Keratinocyte (primary cell): Measurements from ENCODE around the gene WDFY1. TPM values are rescaled to one million over a fixed set of nuclear protein-coding genes. Genes with fewer than 3 reads are reported as not detected.

Experiments used
- DNase-seq: peaks from one replicate; pipeline ENCODE4 v3.0.0-alpha.2; 2011; ENCODE audit warnings: low read depth, missing footprints, low spot score
- FAIRE-seq: peaks from 2 replicates; lab custom pipeline; 2011; peaks lifted over from hg19 to GRCh38; lab: Jason Lieb, UNC
- H2AFZ ChIP-seq: 2 replicates; pipeline ENCODE4 v1.6.0; 2012; ENCODE audit warnings: low read length, control low read depth, inconsistent platforms; ENCODE audit not compliant: control insufficient read depth
- H3K27ac ChIP-seq: 2 replicates; pipeline ENCODE4 v1.5.1; 2011; ENCODE audit warnings: low read length; ENCODE audit not compliant: control insufficient read depth, insufficient read depth
- H3K27me3 ChIP-seq: 3 replicates; pipeline ENCODE4 v1.6.0; 2011; ENCODE audit warnings: low read length; ENCODE audit not compliant: control insufficient read depth, insufficient read depth; ENCODE audit errors: extremely low read depth
- H3K36me3 ChIP-seq, 2 experiments: 2 replicates in 1 of 2; 3 replicates in 1 of 2; pipeline ENCODE4 v1.5.1; 2011; ENCODE audit warnings: low read length in 2 of 2, mild to moderate bottlenecking in 1 of 2; ENCODE audit not compliant: control insufficient read depth in 2 of 2, insufficient read depth in 2 of 2; ENCODE audit errors: extremely low read depth in 1 of 2
- H3K4me1 ChIP-seq: 3 replicates; pipeline ENCODE4 v1.5.1; 2011; ENCODE audit warnings: low read length; ENCODE audit not compliant: control insufficient read depth, insufficient read depth; ENCODE audit errors: extremely low read depth
- H3K4me2 ChIP-seq: 3 replicates; pipeline ENCODE4 v1.6.0; 2011; ENCODE audit warnings: low read depth, low read length; ENCODE audit not compliant: control insufficient read depth, insufficient read depth; ENCODE audit errors: extremely low read depth
- H3K4me3 ChIP-seq, 3 experiments: fragments of 200-600 bp in 1 of 3; sonication (generic) in 1 of 3; 2 replicates in 2 of 3; 3 replicates in 1 of 3; pipeline ENCODE4 v1.5.1; 2011 to 2016; ENCODE audit warnings: low read length in 3 of 3, mild to moderate bottlenecking in 3 of 3, control low read depth in 2 of 3, inconsistent platforms in 1 of 3, low read depth in 1 of 3, mixed read lengths in 1 of 3, mixed run types in 1 of 3, moderate library complexity in 1 of 3; ENCODE audit not compliant: control insufficient read depth in 2 of 3, insufficient read depth in 2 of 3; ENCODE audit errors: extremely low read depth in 1 of 3
- H3K79me2 ChIP-seq: 2 replicates; pipeline ENCODE4 v1.6.0; 2012; ENCODE audit warnings: low read length; ENCODE audit not compliant: control insufficient read depth, insufficient read depth
- H3K9ac ChIP-seq: 3 replicates; pipeline ENCODE4 v1.6.0; 2011; ENCODE audit warnings: low read length; ENCODE audit not compliant: control insufficient read depth, insufficient read depth; ENCODE audit errors: extremely low read depth
- H3K9me1 ChIP-seq: 3 replicates; pipeline ENCODE4 v1.6.0; 2011; ENCODE audit warnings: low read length; ENCODE audit not compliant: control insufficient read depth, insufficient read depth; ENCODE audit errors: extremely low read depth
- H3K9me3 ChIP-seq: 2 replicates; pipeline ENCODE4 v1.5.1; 2012; ENCODE audit warnings: low read depth, low read length; ENCODE audit not compliant: control insufficient read depth
- H4K20me1 ChIP-seq: 3 replicates; pipeline ENCODE4 v1.6.0; 2011; ENCODE audit warnings: low read length; ENCODE audit not compliant: control insufficient read depth, insufficient read depth; ENCODE audit errors: extremely low read depth
- EZH2 ChIP-seq: IDR thresholded peaks from one replicate; pipeline ENCODE4 v1.6.1; 2012; ENCODE audit warnings: inconsistent platforms, mild to moderate bottlenecking, low read length, moderate library complexity
- dilution Hi-C: fragments of 300-500 bp; cut with MboI; formaldehyde crosslinking; loops from one replicate; pipeline ENCODE4 v1.7.0; 2020; ENCODE audit warnings: low sequenced_read_pairs; ENCODE audit not compliant: extremely low pct_ligation_motif_present
- polyA plus RNA-seq, 5 experiments: library from polyadenylated mRNA; depleted of rRNA in 3 of 5; stranded (reverse) in 3 of 5; stranded (forward) in 1 of 5; unstranded in 1 of 5; fragments of >200 nt; gene quantifications; 1 replicate in 1 of 5; 2 replicates in 3 of 5; 3 replicates in 1 of 5; pipeline versions ENCODE4 v1.2.1 to v1.2.3, GENCODE V29; 2011 to 2012; ENCODE audit warnings: missing spikeins in 2 of 5, low read depth in 1 of 5, low replicate concordance in 1 of 5
- TF ChIP-seq, protein P1 (sequence below), 3 experiments: IDR thresholded peaks in 1 of 3; conservative IDR thresholded peaks in 1 of 3; optimal IDR thresholded peaks in 1 of 3; 2 replicates in 2 of 3; 3 replicates in 1 of 3; pipeline versions ENCODE3 to v1.5.1; 2011; ENCODE audit warnings: low read length in 3 of 3, mild to moderate bottlenecking in 3 of 3, moderate library complexity in 2 of 3, control low read depth in 1 of 3, inconsistent platforms in 1 of 3; ENCODE audit not compliant: insufficient read depth in 2 of 3; ENCODE audit errors: extremely low read depth in 1 of 3

The WDFY1 gene
- polyA plus RNA-seq, 1 donor (not counting 4 experiments of a cell fraction or from before 2014, with no cell fraction given) = 54.9 TPM

- no peak for TF ChIP-seq EZH2
- TF ChIP-seq, protein P1, sequence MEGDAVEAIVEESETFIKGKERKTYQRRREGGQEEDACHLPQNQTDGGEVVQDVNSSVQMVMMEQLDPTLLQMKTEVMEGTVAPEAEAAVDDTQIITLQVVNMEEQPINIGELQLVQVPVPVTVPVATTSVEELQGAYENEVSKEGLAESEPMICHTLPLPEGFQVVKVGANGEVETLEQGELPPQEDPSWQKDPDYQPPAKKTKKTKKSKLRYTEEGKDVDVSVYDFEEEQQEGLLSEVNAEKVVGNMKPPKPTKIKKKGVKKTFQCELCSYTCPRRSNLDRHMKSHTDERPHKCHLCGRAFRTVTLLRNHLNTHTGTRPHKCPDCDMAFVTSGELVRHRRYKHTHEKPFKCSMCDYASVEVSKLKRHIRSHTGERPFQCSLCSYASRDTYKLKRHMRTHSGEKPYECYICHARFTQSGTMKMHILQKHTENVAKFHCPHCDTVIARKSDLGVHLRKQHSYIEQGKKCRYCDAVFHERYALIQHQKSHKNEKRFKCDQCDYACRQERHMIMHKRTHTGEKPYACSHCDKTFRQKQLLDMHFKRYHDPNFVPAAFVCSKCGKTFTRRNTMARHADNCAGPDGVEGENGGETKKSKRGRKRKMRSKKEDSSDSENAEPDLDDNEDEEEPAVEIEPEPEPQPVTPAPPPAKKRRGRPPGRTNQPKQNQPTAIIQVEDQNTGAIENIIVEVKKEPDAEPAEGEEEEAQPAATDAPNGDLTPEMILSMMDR (optimal IDR thresholded peaks at IDR 0.05 in 1 of 3, IDR thresholded peaks at IDR 0.05 in 1 of 3, conservative IDR thresholded peaks at IDR 0.05 in 1 of 3; ENCODE audit: extremely low read depth in 1 of 3, insufficient read depth in 2 of 3, low read length in 3 of 3) = no peak
- no peaks in the 10 kb centered on the region for H3K27me3 ChIP-seq
- no peak overlapping the region for H3K9ac ChIP-seq
- H3K4me1 ChIP-seq = peaks cover 8% of the 10 kb centered on the region
- DNase-seq (no peak), FAIRE-seq (no peak)
- dilution Hi-C loops = loop anchor here (25.0 kb wide), 1 partner anchor 306 kb away; no protein-coding TSS in a partner anchor
- H2AFZ ChIP-seq = no peak overlapping the region
- no peaks in the 10 kb centered on the region for H4K20me1 ChIP-seq
- no peaks in the 10 kb centered on the region for H3K79me2 ChIP-seq
- H3K9me3 ChIP-seq = no peaks in the 10 kb centered on the region
- no peak overlapping the region for H3K4me3 ChIP-seq
- no peak overlapping the region for H3K4me2 ChIP-seq
- no peaks in the 10 kb centered on the region for H3K9me1 ChIP-seq
- H3K36me3 ChIP-seq = peaks cover 32 to 65% of the 10 kb centered on the region in 2 experiments
- no peak overlapping the region for H3K27ac ChIP-seq
These were observed 36.1 kb upstream of the WDFY1 start for GRCh38 chr2:223981241-223981640.

- Histone ChIP-seq H2AFZ (no peak overlapping the region), H3K4me2 (no peak overlapping the region), H3K9me1 (no peaks in the 10 kb centered on the region), H3K79me2 (no peaks in the 10 kb centered on the region), H3K4me3 (no peak overlapping the region), H3K4me1 (peaks cover 8% of the 10 kb centered on the region), H3K27me3 (no peaks in the 10 kb centered on the region), H3K27ac (no peak overlapping the region), H3K9ac (no peak overlapping the region), H3K36me3 (peaks cover 33 to 62% of the 10 kb centered on the region in 2 experiments), H4K20me1 (no peaks in the 10 kb centered on the region), H3K9me3 (no peaks in the 10 kb centered on the region)
- TF ChIP-seq, protein P1 (optimal IDR thresholded peaks at IDR 0.05 in 1 of 3, IDR thresholded peaks at IDR 0.05 in 1 of 3, conservative IDR thresholded peaks at IDR 0.05 in 1 of 3; ENCODE audit: extremely low read depth in 1 of 3, insufficient read depth in 2 of 3, low read length in 3 of 3) = no peak
- TF ChIP-seq EZH2 = no peak
- DNase-seq (no peak), FAIRE-seq (no peak)
- dilution Hi-C loops = loop anchor here (25.0 kb wide), 1 partner anchor 306 kb away; no protein-coding TSS in a partner anchor
These were observed 35.7 kb upstream of the WDFY1 start for GRCh38 chr2:223980803-223981202.
